ENCODE measurements around the gene FAM241A. TPM values are rescaled to one million over a fixed set of nuclear protein-coding genes. Genes with fewer than 3 reads are reported as not detected.
A peak's percentile ranks its signal among the peaks of the same experiment; 100 is the strongest.

FAM241A gene
- total and polyA plus RNA-seq, 2 of the 13 experiments (the other 11 are each of a cell fraction or from before 2014, with no cell fraction given), result 0.61 to 0.69 TPM

GRCh38 chr4:112222219-112222955, 77.1 kb downstream of the FAM241A start (continued):
- no peak for TF ChIP-seq MAZ (IDR thresholded peaks at IDR 0.05; ENCODE audit: borderline replicate concordance, low read depth, low read length)
- TF ChIP-seq MAZ (CRISPR knock-in tag; IDR thresholded peaks at IDR 0.05; ENCODE audit: low read depth), result no peak
- no peak for TF ChIP-seq KLF9 (CRISPR knock-in tag; IDR thresholded peaks at IDR 0.05; ENCODE audit: low read depth)
- TF ChIP-seq FOXM1 (CRISPR knock-in tag; IDR thresholded peaks at IDR 0.05), result no peak
- no peak for TF ChIP-seq ZFP36 (IDR thresholded peaks at IDR 0.05; ENCODE audit: borderline replicate concordance, low read depth, low read length, partially characterized antibody)
- no peak for TF ChIP-seq ZFY (CRISPR knock-in tag; IDR thresholded peaks at IDR 0.05)
- TF ChIP-seq MTF1 (CRISPR knock-in tag; IDR thresholded peaks at IDR 0.05), result no peak
- TF ChIP-seq, protein P1, sequence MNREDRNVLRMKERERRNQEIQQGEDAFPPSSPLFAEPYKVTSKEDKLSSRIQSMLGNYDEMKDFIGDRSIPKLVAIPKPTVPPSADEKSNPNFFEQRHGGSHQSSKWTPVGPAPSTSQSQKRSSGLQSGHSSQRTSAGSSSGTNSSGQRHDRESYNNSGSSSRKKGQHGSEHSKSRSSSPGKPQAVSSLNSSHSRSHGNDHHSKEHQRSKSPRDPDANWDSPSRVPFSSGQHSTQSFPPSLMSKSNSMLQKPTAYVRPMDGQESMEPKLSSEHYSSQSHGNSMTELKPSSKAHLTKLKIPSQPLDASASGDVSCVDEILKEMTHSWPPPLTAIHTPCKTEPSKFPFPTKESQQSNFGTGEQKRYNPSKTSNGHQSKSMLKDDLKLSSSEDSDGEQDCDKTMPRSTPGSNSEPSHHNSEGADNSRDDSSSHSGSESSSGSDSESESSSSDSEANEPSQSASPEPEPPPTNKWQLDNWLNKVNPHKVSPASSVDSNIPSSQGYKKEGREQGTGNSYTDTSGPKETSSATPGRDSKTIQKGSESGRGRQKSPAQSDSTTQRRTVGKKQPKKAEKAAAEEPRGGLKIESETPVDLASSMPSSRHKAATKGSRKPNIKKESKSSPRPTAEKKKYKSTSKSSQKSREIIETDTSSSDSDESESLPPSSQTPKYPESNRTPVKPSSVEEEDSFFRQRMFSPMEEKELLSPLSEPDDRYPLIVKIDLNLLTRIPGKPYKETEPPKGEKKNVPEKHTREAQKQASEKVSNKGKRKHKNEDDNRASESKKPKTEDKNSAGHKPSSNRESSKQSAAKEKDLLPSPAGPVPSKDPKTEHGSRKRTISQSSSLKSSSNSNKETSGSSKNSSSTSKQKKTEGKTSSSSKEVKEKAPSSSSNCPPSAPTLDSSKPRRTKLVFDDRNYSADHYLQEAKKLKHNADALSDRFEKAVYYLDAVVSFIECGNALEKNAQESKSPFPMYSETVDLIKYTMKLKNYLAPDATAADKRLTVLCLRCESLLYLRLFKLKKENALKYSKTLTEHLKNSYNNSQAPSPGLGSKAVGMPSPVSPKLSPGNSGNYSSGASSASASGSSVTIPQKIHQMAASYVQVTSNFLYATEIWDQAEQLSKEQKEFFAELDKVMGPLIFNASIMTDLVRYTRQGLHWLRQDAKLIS (CRISPR knock-in tag; IDR thresholded peaks at IDR 0.05), result no peak

DNA sequence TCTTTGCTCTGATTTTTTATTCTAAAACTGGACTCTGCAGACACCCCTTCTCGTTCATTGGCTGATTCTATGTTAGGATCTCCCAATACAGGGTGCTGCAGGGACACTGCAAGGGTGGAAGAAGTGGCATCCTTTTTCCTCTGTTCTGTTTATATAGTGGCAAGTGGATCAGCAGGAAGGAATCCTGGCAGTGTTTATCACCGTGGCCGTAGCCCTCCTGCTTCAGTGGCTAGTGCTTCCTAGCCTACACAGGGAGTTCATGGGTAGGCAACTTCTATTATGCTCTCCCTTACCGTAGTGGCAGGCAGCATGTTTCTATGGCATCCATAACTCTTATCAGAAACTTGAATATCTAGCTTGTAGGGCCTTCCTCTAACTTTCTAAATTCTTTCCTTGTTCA, 79.9 kb downstream of the FAM241A start:
- Histone ChIP-seq H3K27me3 (ENCODE audit: control insufficient read depth in 1 of 2, insufficient read depth in 2 of 2, low read length in 2 of 2) (no peaks in the 10 kb centered on the region), H3K9ac (ENCODE audit: insufficient read depth, low read depth, low read length) (no peak overlapping the region), H4K20me1 (ENCODE audit: insufficient read depth, low read length) (no peaks in the 10 kb centered on the region), H3K4me1 (ENCODE audit: insufficient read depth, low read length) (peaks cover 18% of the 10 kb centered on the region), H3K4me3 (replicated peaks in 1 of 3; ENCODE audit: insufficient read depth in 1 of 3, low read depth in 2 of 3, low read length in 3 of 3) (no peak overlapping the region), H3K27ac (ENCODE audit: extremely low read length, insufficient read depth, low read length) (no peak overlapping the region), H2AFZ (ENCODE audit: low read length) (peak overlapping the region; percentile 45), H3K36me3 (replicated peaks in 1 of 2; ENCODE audit: control insufficient read depth in 1 of 2, insufficient read depth in 2 of 2, low read length in 2 of 2) (no peaks in the 10 kb centered on the region), H3K4me2 (ENCODE audit: low read depth, low read length) (peak overlapping the region; percentile 16; the same call in 1 of the 2 replicates), H3K9me3 (ENCODE audit: low read length) (no peaks in the 10 kb centered on the region), H3K79me2 (ENCODE audit: insufficient read depth, low read length) (peaks cover 2% of the 10 kb centered on the region)
- ChIA-PET POLR2A (no interaction called here), CTCF (ENCODE audit: low intra/inter-chr PET ratio, low total read pairs) (no interaction called here)
- intact Hi-C loops (cut with micrococcal nuclease; ENCODE audit: unreplicated experiment) (no loop called here), in situ Hi-C loops (cut with HindIII; ENCODE audit: extremely low pct_ligation_motif_present, low pct_unique_long_range_greater_than_20kb) (no loop called here)
- FAIRE-seq, result no peak
- peak; percentile 60 for ATAC-seq
- 31% methylated on average over 4 of the region's 4 CpGs for WGBS (ENCODE audit: low lambda C conversion rate)
- DNase-seq (ENCODE audit: low spot score), result no peak
- no TSS peak for BruUV-seq (replicated peaks)
- TF ChIP-seq UBTF (CRISPR knock-in tag; IDR thresholded peaks at IDR 0.05) (no peak), RARG (CRISPR knock-in tag; IDR thresholded peaks at IDR 0.05; ENCODE audit: low read depth) (no peak), BCL3 (CRISPR knock-in tag; IDR thresholded peaks at IDR 0.05) (no peak), ARNT2 (CRISPR knock-in tag; IDR thresholded peaks at IDR 0.05; ENCODE audit: low read depth) (no peak), ZNF83 (CRISPR knock-in tag; IDR thresholded peaks at IDR 0.05; ENCODE audit: borderline replicate concordance) (no peak), ZNF557 (CRISPR knock-in tag; IDR thresholded peaks at IDR 0.05) (no peak), ZSCAN20 (CRISPR knock-in tag; IDR thresholded peaks at IDR 0.05; ENCODE audit: borderline replicate concordance) (no peak)

Measured in HepG2 (cell line).